Natural killer cell (primary cell): ENCODE measurements around the gene ZNF283. TPM values are rescaled to one million over a fixed set of nuclear protein-coding genes. Genes with fewer than 3 reads are reported as not detected.
"Not testable (repeated sequence)": the region's sequence is repeated elsewhere in the genome, so short reads cannot be mapped to it uniquely, and the experiment has no call there.

Experiments used
- ATAC-seq, 3 donors: fragments of 150-1000 bp in 2 of 3; fragments of 200-7000 bp in 1 of 3; cut with Tn5 transposase; 1 replicate in 1 of 3; 2 replicates in 2 of 3; pipeline ENCODE4 v1.10.0; 2021; ENCODE audit warnings: mild to moderate bottlenecking in 2 of 3, moderate library complexity in 2 of 3
- DNase-seq, 2 donors: peaks; one replicate each; pipeline versions ENCODE4 v3.0.0 to v3.0.0-alpha.2; 2013 to 2021; ENCODE audit warnings: mixed read lengths in 1 of 2
- H3K27ac ChIP-seq: one replicate; pipeline ENCODE4 v1.5.1; 2013; ENCODE audit warnings: mild to moderate bottlenecking, low read length
- H3K27me3 ChIP-seq: one replicate; pipeline ENCODE4 v1.6.1; 2013; ENCODE audit warnings: low read length; ENCODE audit not compliant: control insufficient read depth, insufficient read depth
- H3K36me3 ChIP-seq: one replicate; pipeline ENCODE4 v1.6.1; 2013; ENCODE audit warnings: low read length; ENCODE audit not compliant: control insufficient read depth, insufficient read depth
- H3K4me1 ChIP-seq: one replicate; pipeline ENCODE4 v1.6.1; 2013; ENCODE audit warnings: low read length; ENCODE audit not compliant: control insufficient read depth, insufficient read depth
- H3K4me3 ChIP-seq: one replicate; pipeline ENCODE4 v1.5.1; 2013; ENCODE audit warnings: low read length
- H3K9me3 ChIP-seq: one replicate; pipeline ENCODE4 v1.6.1; 2013; ENCODE audit warnings: low read length; ENCODE audit not compliant: control insufficient read depth, insufficient read depth
- H3K27ac Mint-ChIP-seq, 2 donors: one replicate each; pipeline ENCODE4 v1.8.0; 2022; ENCODE audit warnings: mild to moderate bottlenecking in 2 of 2, mixed read lengths in 2 of 2, moderate library complexity in 1 of 2
- H3K27me3 Mint-ChIP-seq, 2 donors: one replicate each; pipeline ENCODE4 v1.8.0; 2022; ENCODE audit warnings: low read depth in 2 of 2, mixed read lengths in 2 of 2
- H3K36me3 Mint-ChIP-seq: one replicate; pipeline ENCODE4 v1.8.0; 2022; ENCODE audit warnings: mixed read lengths
- H3K4me1 Mint-ChIP-seq, 2 donors: one replicate each; pipeline ENCODE4 v1.8.0; 2022; ENCODE audit warnings: mixed read lengths in 2 of 2
- H3K4me3 Mint-ChIP-seq: one replicate; pipeline ENCODE4 v1.8.0; 2022; ENCODE audit warnings: mild to moderate bottlenecking, moderate library complexity, mixed read lengths
- H3K9me3 Mint-ChIP-seq, 2 donors: one replicate each; pipeline ENCODE4 v1.8.0; 2022; ENCODE audit warnings: mixed read lengths in 2 of 2
- WGBS: methylation state at CpG from one replicate; pipeline ENCODE4 v1.1.7; 2013; ENCODE audit warnings: missing lambda C conversion rate; ENCODE audit not compliant: insufficient coverage; 5-methylcytosine and 5-hydroxymethylcytosine counted together
- intact Hi-C: fragments of 100-400 bp; cut with micrococcal nuclease; formaldehyde crosslinking; loops from one replicate; pipeline ENCODE4 v1.14.2; 2022
- total RNA-seq, 4 donors: library from RNA; stranded (reverse); fragments of 120-200 nt in 1 of 4; gene quantifications; one replicate each; pipeline versions ENCODE4 v1.2.3 to v1.2.4, GENCODE V29; 2013 to 2022
- TF ChIP-seq, protein P1 (sequence below): fragments of 200-600 bp; IDR thresholded peaks from one replicate; pipeline ENCODE4 v1.8.0; 2022; ENCODE audit warnings: antibody characterized with exemption

ZNF283 gene
- total RNA-seq, 3 donors from 2014 or later (not counting 1 experiment from before 2014, with no cell fraction given): 4.1 to 8.0 (median 7.1) TPM

DNA sequence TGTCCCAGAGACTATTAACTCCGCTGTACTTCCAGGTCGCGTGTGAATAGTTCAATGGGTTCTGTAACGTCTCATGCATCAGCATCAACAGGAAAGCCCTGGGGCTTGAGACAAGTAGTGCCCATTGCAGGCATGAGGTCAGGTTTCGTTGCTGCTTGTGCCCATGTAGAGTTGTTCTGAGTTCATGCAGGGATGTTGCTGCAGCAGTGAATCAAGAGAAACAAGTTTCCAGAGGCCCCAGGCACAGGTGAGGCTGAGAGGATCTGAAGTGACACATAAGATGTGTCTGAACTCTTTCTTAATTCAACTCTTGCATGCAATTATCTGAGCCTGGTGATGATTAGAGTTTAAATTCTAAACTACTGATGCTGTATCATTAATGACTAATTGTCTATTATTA lies 8.6 kb upstream of the ZNF283 start:
- Histone ChIP-seq H3K4me3 (no peak overlapping the region), H3K9me3 (no peaks in the 10 kb centered on the region), H3K27me3 (peaks cover 24% of the 10 kb centered on the region), H3K4me1 (peaks cover 8% of the 10 kb centered on the region), H3K27ac (no peak overlapping the region), H3K36me3 (no peaks in the 10 kb centered on the region)
- H3K27ac Mint-ChIP-seq: no peak overlapping the region
- DNase-seq (no peak), ATAC-seq (no peak)
- H3K27me3 Mint-ChIP-seq: peaks cover 36 to 42% of the 10 kb centered on the region in 2 donors
- peaks cover 8 to 9% of the 10 kb centered on the region in 2 donors for H3K4me1 Mint-ChIP-seq
- intact Hi-C loops: no loop called here
- TF ChIP-seq, protein P1, sequence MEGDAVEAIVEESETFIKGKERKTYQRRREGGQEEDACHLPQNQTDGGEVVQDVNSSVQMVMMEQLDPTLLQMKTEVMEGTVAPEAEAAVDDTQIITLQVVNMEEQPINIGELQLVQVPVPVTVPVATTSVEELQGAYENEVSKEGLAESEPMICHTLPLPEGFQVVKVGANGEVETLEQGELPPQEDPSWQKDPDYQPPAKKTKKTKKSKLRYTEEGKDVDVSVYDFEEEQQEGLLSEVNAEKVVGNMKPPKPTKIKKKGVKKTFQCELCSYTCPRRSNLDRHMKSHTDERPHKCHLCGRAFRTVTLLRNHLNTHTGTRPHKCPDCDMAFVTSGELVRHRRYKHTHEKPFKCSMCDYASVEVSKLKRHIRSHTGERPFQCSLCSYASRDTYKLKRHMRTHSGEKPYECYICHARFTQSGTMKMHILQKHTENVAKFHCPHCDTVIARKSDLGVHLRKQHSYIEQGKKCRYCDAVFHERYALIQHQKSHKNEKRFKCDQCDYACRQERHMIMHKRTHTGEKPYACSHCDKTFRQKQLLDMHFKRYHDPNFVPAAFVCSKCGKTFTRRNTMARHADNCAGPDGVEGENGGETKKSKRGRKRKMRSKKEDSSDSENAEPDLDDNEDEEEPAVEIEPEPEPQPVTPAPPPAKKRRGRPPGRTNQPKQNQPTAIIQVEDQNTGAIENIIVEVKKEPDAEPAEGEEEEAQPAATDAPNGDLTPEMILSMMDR: no peak
- H3K9me3 Mint-ChIP-seq: no peaks in the 10 kb centered on the region
- no peaks in the 10 kb centered on the region for H3K36me3 Mint-ChIP-seq
- H3K4me3 Mint-ChIP-seq: no peak overlapping the region
- 89% methylated on average over 5 of the region's 5 CpGs for WGBS

DNA sequence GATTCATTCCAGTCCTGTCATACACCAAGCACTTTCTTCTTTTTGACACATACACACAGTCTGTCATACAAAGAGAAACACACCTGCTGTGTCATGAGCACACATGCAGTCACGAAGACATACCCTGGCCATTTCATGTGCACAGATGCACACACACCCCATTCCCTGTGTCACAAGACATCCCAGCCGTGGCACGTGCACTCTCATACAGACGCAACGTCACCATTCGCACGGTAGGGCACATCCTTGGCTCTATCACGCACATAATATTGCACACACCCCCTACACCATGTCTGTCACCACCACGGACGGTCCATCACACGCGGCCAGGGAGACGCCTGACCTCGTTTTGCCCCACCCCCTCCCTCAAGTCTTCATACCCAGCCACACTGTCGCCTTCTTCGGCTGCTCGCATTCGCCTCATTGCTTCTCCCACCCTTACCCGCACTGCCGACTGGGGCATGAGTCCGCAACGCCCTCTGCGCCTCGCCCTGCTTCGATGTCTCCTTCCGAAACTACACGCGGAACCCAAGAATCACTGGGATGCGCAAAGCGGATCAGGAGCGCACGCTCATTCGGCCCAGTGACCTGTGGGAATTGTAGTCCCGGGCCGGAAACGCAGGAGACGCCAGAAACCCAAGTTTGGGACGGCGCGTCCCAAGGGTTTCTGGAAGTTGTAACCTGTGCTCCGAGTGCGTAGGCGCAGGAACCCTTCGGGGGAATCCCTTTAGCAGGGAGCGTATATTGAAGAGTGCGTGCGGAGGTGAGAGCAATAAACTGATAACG lies 6.8 kb upstream of the ZNF283 start:
- H3K36me3 Mint-ChIP-seq: no peaks in the 10 kb centered on the region
- Histone ChIP-seq H3K9me3 (no peaks in the 10 kb centered on the region), H3K27me3 (peaks cover 24% of the 10 kb centered on the region), H3K4me3 (no peak overlapping the region), H3K36me3 (no peaks in the 10 kb centered on the region), H3K4me1 (peaks cover 8% of the 10 kb centered on the region), H3K27ac (no peak overlapping the region)
- peak overlapping the region; percentile 65 for H3K4me3 Mint-ChIP-seq
- intact Hi-C loops: no loop called here
- no peaks in the 10 kb centered on the region for H3K9me3 Mint-ChIP-seq
- H3K4me1 Mint-ChIP-seq: peaks cover 8 to 9% of the 10 kb centered on the region in 2 donors
- TF ChIP-seq, protein P1: no peak
- no peak overlapping the region for H3K27ac Mint-ChIP-seq
- 21% methylated on average over 47 of the region's 48 CpGs for WGBS
- ATAC-seq: peak in 2 of 3 donors; percentile 24 to 39
- peak in 1 of 2 donors; percentile 41 for DNase-seq
- H3K27me3 Mint-ChIP-seq: peaks cover 48 to 53% of the 10 kb centered on the region in 2 donors

DNA sequence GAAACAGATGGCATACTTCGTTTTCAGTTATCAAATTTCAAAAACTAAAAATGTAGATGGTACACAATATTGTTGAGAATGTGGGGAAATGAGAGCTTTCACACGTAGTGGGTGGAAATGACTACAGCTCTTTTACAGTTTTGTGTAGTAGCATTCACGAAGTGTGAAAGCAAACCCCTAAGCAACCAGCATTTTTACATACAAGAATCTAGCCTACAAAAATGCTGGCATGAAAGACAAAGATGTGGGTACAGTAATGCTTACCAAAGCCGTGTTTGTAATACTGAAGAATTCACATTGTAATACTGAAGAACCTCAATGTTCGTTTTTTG lies 6.3 kb upstream of the ZNF283 start:
- H3K27me3 ChIP-seq: peaks cover 24% of the 10 kb centered on the region
- no peak for ATAC-seq

DNA sequence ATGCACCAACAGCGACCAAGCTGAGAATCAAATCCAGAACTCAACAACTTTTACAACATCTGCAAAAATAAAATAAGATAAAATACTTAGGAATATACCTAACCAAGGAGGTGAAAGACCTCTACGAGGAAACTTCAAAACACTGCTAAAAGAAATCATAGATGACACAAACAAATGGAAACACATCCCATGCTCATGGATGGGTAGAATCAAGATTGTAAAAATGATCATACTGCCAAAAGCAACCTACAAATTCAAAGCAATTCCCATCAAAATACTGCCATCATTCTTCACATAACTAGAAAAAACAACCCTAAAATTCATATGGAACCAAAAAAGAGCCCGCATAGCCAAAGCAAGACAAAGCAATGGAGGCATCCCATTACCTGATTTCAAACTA lies 3.3 kb upstream of the ZNF283 start:
- WGBS: 86% methylated on average over 1 of the region's 3 CpGs
- Histone ChIP-seq H3K27me3 (peaks cover 24% of the 10 kb centered on the region), H3K4me1 (peaks cover 20% of the 10 kb centered on the region)
- H3K4me3 ChIP-seq, H3K27ac Mint-ChIP-seq, H3K27ac ChIP-seq, H3K36me3 ChIP-seq, ATAC-seq, H3K9me3 Mint-ChIP-seq, H3K9me3 ChIP-seq, intact Hi-C loops, H3K4me3 Mint-ChIP-seq, DNase-seq, H3K36me3 Mint-ChIP-seq: not testable (repeated sequence)
- peaks cover 34 to 47% of the 10 kb centered on the region in 2 donors for H3K27me3 Mint-ChIP-seq
- peaks cover 27 to 28% of the 10 kb centered on the region in 2 donors for H3K4me1 Mint-ChIP-seq

More for the DNA sequence above, 6.3 kb upstream of the ZNF283 start:
- Mint-ChIP-seq H3K4me3 (no peak overlapping the region), H3K27me3 (peaks cover 48 to 57% of the 10 kb centered on the region in 2 donors), H3K4me1 (peaks cover 8 to 9% of the 10 kb centered on the region in 2 donors), H3K9me3 (no peaks in the 10 kb centered on the region), H3K36me3 (no peaks in the 10 kb centered on the region), H3K27ac (no peak overlapping the region)
- Histone ChIP-seq H3K9me3 (no peaks in the 10 kb centered on the region), H3K36me3 (no peaks in the 10 kb centered on the region), H3K4me3 (no peak overlapping the region), H3K4me1 (peaks cover 8% of the 10 kb centered on the region), H3K27ac (no peak overlapping the region)
- intact Hi-C loops: no loop called here
- WGBS: 34% methylated on average over 3 of the region's 5 CpGs
- no peak for DNase-seq
- TF ChIP-seq, protein P1: no peak

DNA sequence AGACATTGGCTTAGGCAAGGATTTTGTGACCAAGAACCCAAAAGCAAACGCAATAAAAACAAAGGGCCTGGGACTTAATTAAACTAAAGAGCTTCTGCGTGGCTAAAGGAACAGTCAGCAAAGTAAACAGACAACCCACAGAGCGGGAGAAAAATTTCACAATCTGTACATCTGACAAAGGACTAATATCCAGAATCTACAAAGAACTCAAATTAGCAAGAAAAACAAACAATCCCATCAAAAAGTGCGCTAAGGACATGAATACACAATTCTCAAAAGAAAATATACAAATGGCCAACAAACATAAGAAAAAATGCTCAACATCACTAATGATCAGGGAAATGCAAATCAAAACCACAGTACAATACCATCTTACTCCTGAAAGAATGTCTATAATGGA lies 2.5 kb upstream of the ZNF283 start:
- H3K27ac Mint-ChIP-seq, H3K9me3 Mint-ChIP-seq, H3K36me3 ChIP-seq, intact Hi-C loops, H3K27ac ChIP-seq, H3K4me3 ChIP-seq, H3K9me3 ChIP-seq, DNase-seq, H3K36me3 Mint-ChIP-seq, H3K4me3 Mint-ChIP-seq, ATAC-seq: not testable (repeated sequence)
- peaks cover 27 to 28% of the 10 kb centered on the region in 2 donors for H3K4me1 Mint-ChIP-seq
- Histone ChIP-seq H3K4me1 (peaks cover 20% of the 10 kb centered on the region), H3K27me3 (peaks cover 24% of the 10 kb centered on the region)
- H3K27me3 Mint-ChIP-seq: peaks cover 31 to 42% of the 10 kb centered on the region in 2 donors
- 66% methylated on average over 4 of the region's 4 CpGs for WGBS
